HepG2 (cell line): Measurements from ENCODE around the gene RAD23A. TPM values are rescaled to one million over a fixed set of nuclear protein-coding genes. Genes with fewer than 3 reads are reported as not detected.
A peak's percentile ranks its signal among the peaks of the same experiment; 100 is the strongest.

ENCODE experiments used
- CCAR2 ChIP-seq: fragments of 200-400 bp; formaldehyde crosslinking; optimal IDR thresholded peaks from 2 replicates; pipeline ENCODE3; 2018; ENCODE audit warnings: low read depth, mild to moderate bottlenecking, low read length, moderate library complexity
- EED ChIP-seq: sonication (generic); formaldehyde crosslinking; IDR thresholded peaks from 2 replicates; pipeline ENCODE4 v1.5.0; 2020; ENCODE audit warnings: mild to moderate bottlenecking, missing genetic modification reagents
- GATAD1 ChIP-seq: IDR thresholded peaks from 2 replicates; pipeline ENCODE4 v1.6.1; 2016; ENCODE audit warnings: missing genetic modification reagents, missing compliant biosample characterization
- GPN1 ChIP-seq: sonication (generic); formaldehyde crosslinking; IDR thresholded peaks from 2 replicates; pipeline ENCODE4 v1.5.1; 2020; ENCODE audit warnings: missing genetic modification reagents, borderline replicate concordance
- HHEX ChIP-seq: IDR thresholded peaks from 2 replicates; pipeline ENCODE4 v1.6.1; 2016; ENCODE audit warnings: control low read depth
- HNRNPK ChIP-seq: fragments of 200-400 bp; formaldehyde crosslinking; IDR thresholded peaks from 2 replicates; pipeline ENCODE4 v1.6.1; 2018; ENCODE audit warnings: low read length, low read depth, moderate library complexity, mild to moderate bottlenecking; ENCODE audit not compliant: poor library complexity, severe bottlenecking
- JDP2 ChIP-seq: sonication (generic); formaldehyde crosslinking; IDR thresholded peaks from 2 replicates; pipeline ENCODE4 v1.8.1; 2022; ENCODE audit warnings: missing genetic modification reagents, borderline replicate concordance
- MIXL1 ChIP-seq: IDR thresholded peaks from 2 replicates; pipeline ENCODE4 v1.6.1; 2016
- PHF20 ChIP-seq: sonication (generic); formaldehyde crosslinking; IDR thresholded peaks from 2 replicates; pipeline ENCODE4 v1.5.0; 2020; ENCODE audit warnings: mild to moderate bottlenecking, missing genetic modification reagents
- REXO4 ChIP-seq: sonication (generic); formaldehyde crosslinking; IDR thresholded peaks from 2 replicates; pipeline ENCODE4 v1.8.0; 2022; ENCODE audit warnings: missing genetic modification reagents, mild to moderate bottlenecking, borderline replicate concordance
- STAT5B ChIP-seq: sonication (generic); formaldehyde crosslinking; IDR thresholded peaks from 2 replicates; pipeline ENCODE4 v1.4.0; 2020; ENCODE audit warnings: missing genetic modification reagents
- TBX3 ChIP-seq: fragments of 450-650 bp; IDR thresholded peaks from 2 replicates; pipeline ENCODE4 v1.6.1; 2017; ENCODE audit warnings: antibody characterized with exemption, mild to moderate bottlenecking, inconsistent platforms, borderline replicate concordance
- THYN1 ChIP-seq: sonication (generic); formaldehyde crosslinking; IDR thresholded peaks from 2 replicates; pipeline ENCODE4 v1.8.1; 2023; ENCODE audit warnings: low read depth, mild to moderate bottlenecking, moderate library complexity, missing genetic modification reagents, borderline replicate concordance
- USF2 ChIP-seq, 2 experiments: sonication (generic) in 1 of 2; formaldehyde crosslinking in 1 of 2; IDR thresholded peaks; 2 replicates each; pipeline versions ENCODE4 v1.5.1 to v1.6.1; 2011 to 2020; ENCODE audit warnings: borderline replicate concordance in 1 of 2, low read depth in 1 of 2, low read length in 1 of 2, mild to moderate bottlenecking in 1 of 2, missing genetic modification reagents in 1 of 2, moderate library complexity in 1 of 2
- ZBTB49 ChIP-seq: sonication (generic); formaldehyde crosslinking; IDR thresholded peaks from 2 replicates; pipeline ENCODE4 v1.4.0; 2020; ENCODE audit warnings: missing genetic modification reagents, borderline replicate concordance
- ZNF256 ChIP-seq: sonication (generic); formaldehyde crosslinking; conservative IDR thresholded peaks from 2 replicates; pipeline ENCODE4 v1.4.0; 2020; ENCODE audit warnings: missing genetic modification reagents
- ZNF484 ChIP-seq: sonication (generic); formaldehyde crosslinking; IDR thresholded peaks from 2 replicates; pipeline ENCODE4 v1.5.1; 2020; ENCODE audit warnings: mild to moderate bottlenecking, low read depth, missing genetic modification reagents, borderline replicate concordance
- ZNF570 ChIP-seq: sonication (generic); formaldehyde crosslinking; IDR thresholded peaks from 2 replicates; pipeline ENCODE4 v1.4.0; 2020; ENCODE audit warnings: mild to moderate bottlenecking, missing genetic modification reagents, borderline replicate concordance
- ZNF616 ChIP-seq: sonication (generic); formaldehyde crosslinking; IDR thresholded peaks from 2 replicates; pipeline ENCODE4 v1.5.0; 2020; ENCODE audit warnings: low read depth, mild to moderate bottlenecking, missing genetic modification reagents
- ZNF775 ChIP-seq: sonication (generic); formaldehyde crosslinking; IDR thresholded peaks from 2 replicates; pipeline ENCODE4 v1.4.0; 2020; ENCODE audit warnings: missing genetic modification reagents, mild to moderate bottlenecking, moderate library complexity, borderline replicate concordance
- ZNF891 ChIP-seq: sonication (generic); formaldehyde crosslinking; IDR thresholded peaks from 2 replicates; pipeline ENCODE4 v1.5.0; 2020; ENCODE audit warnings: mild to moderate bottlenecking, missing genetic modification reagents
- polyA plus RNA-seq, 8 experiments: library from polyadenylated mRNA; depleted of rRNA in 3 of 8; stranded (reverse) in 7 of 8; unstranded in 1 of 8; fragments of >200 nt; fragmentation: Illumina TruSeq in 4 of 8; extraction: Trizol in 4 of 8; gene quantifications; 2 replicates each; pipeline versions ENCODE4 v1.2.1 to v1.2.3, GENCODE V29; 2011 to 2016; ENCODE audit warnings: low read depth in 4 of 8, missing spikeins in 1 of 8, mixed read lengths in 1 of 8; ENCODE audit not compliant: insufficient read depth in 1 of 8
- total RNA-seq, 5 experiments: library from RNA; depleted of rRNA; stranded (reverse); fragments of >200 nt; fragmentation: Illumina TruSeq; extraction: Trizol; gene quantifications; 2 replicates each; pipeline ENCODE4 v1.2.3, GENCODE V29; 2016; ENCODE audit warnings: low read depth in 1 of 5
- TF ChIP-seq, protein P1 (sequence below): sonication (generic); formaldehyde crosslinking; IDR thresholded peaks from 2 replicates; pipeline ENCODE4 v1.4.0; 2020; ENCODE audit warnings: missing genetic modification reagents

Gene RAD23A
- total and polyA plus RNA-seq, 2 of the 13 experiments (the other 11 are each of a cell fraction or from before 2014, with no cell fraction given), result 42.5 to 54.2 TPM

DNA sequence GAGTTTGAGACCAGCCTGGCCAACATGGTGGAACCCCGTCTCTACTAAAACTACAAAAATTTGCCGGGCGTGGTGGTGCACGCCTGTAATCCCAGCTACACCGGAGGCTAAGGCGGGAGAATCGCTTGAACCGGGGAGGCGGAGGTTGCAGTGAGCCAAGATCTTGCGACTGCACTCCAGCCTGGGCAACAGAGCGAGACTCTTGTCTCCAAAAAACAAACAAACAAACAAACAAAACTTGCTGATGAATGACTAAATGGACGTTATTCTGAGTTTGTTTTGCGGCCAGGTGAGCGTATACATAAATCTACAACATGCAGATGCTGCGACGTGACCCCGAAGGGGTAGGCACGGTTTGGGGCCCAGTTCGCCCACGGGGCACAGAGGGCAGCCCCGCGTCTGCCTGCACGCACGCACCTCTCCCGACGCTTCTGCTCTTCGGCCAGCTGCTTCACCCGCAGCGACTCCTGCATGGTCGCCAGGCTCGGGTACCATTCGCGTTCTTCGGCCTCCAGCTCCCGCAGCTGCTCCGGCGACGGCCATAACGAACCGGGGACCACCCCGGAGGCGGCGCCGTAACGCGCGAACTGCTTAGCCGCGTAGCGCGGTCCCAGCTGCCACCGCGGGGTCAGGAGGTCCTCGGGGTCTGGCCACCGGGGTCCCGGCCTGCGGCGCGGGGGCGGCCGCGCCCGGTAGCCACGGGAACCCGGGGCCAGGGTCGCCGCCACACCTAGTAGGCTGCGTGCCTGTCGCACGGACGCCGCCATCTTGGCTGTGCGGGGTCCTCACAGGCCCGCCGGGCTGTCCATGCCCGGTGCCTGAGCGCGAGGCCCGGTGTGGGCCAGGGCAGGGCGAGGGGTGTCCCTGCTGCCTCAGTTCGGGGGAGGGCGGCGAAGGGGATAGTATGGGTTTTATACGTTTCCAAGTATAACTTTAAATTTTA, 11.1 kb downstream of the RAD23A start, which contains the start of gene GADD45GIP1 (continued):
- TF ChIP-seq, protein P1, sequence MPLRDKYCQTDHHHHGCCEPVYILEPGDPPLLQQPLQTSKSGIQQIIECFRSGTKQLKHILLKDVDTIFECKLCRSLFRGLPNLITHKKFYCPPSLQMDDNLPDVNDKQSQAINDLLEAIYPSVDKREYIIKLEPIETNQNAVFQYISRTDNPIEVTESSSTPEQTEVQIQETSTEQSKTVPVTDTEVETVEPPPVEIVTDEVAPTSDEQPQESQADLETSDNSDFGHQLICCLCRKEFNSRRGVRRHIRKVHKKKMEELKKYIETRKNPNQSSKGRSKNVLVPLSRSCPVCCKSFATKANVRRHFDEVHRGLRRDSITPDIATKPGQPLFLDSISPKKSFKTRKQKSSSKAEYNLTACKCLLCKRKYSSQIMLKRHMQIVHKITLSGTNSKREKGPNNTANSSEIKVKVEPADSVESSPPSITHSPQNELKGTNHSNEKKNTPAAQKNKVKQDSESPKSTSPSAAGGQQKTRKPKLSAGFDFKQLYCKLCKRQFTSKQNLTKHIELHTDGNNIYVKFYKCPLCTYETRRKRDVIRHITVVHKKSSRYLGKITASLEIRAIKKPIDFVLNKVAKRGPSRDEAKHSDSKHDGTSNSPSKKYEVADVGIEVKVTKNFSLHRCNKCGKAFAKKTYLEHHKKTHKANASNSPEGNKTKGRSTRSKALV (CRISPR knock-in tag), result no peak
- no peak for TF ChIP-seq CCAR2
- no peak for TF ChIP-seq ZNF616 (CRISPR knock-in tag)
- no peak for TF ChIP-seq EED (CRISPR knock-in tag)
- no peak for TF ChIP-seq JDP2
- TF ChIP-seq REXO4, result no peak
- no peak for TF ChIP-seq TBX3
- no peak for TF ChIP-seq USF2 (IDR thresholded peaks at IDR 0.05; ENCODE audit: low read depth, low read length)
- no peak for TF ChIP-seq USF2 (CRISPR knock-in tag; IDR thresholded peaks at IDR 0.05; ENCODE audit: borderline replicate concordance)
- no peak for TF ChIP-seq HHEX (CRISPR knock-in tag)
- no peak for TF ChIP-seq ZNF775
- no peak for TF ChIP-seq ZNF570 (CRISPR knock-in tag)
- no peak for TF ChIP-seq THYN1 (CRISPR knock-in tag)
- 0 out of 2 replicates have a peak, but pooled peaks have one; percentile 19 for TF ChIP-seq MIXL1
- no peak for TF ChIP-seq ZBTB49 (CRISPR knock-in tag)
- peak; percentile 70 for TF ChIP-seq HNRNPK
- no peak for TF ChIP-seq GPN1 (CRISPR knock-in tag)
- TF ChIP-seq ZNF891 (CRISPR knock-in tag), result peak; percentile 82; the same call in 1 of the 2 replicates
- TF ChIP-seq GATAD1 (CRISPR knock-in tag), result peak; percentile 88
- TF ChIP-seq PHF20 (CRISPR knock-in tag), result peak; percentile 71; the same call in 1 of the 2 replicates
- no peak for TF ChIP-seq ZNF484 (CRISPR knock-in tag)
- no peak for TF ChIP-seq ZNF256 (CRISPR knock-in tag)
- no peak for TF ChIP-seq STAT5B (CRISPR knock-in tag)
